ENCODE results near the gene SLC5A11. TPM values are rescaled to one million over a fixed set of nuclear protein-coding genes. Genes with fewer than 3 reads are reported as not detected.
"Not testable (repeated sequence)": the region's sequence is repeated elsewhere in the genome, so short reads cannot be mapped to it uniquely, and the experiment has no call there.

SLC5A11 gene
- total RNA-seq, 2 experiments from 2014 or later, result 0.10 TPM; not detected in 1

- Mint-ChIP-seq H3K27me3 (peaks cover 4% of the 10 kb centered on the region), H3K4me3 (no peak overlapping the region), H3K9me3 (no peaks in the 10 kb centered on the region), H3K4me1 (peaks cover 3% of the 10 kb centered on the region), H3K27ac (no peak overlapping the region), H3K36me3 (no peaks in the 10 kb centered on the region)
- DNase-seq, result no peak
These were observed 990 bp downstream of the SLC5A11 start for GRCh38 chr16:24846548-24847357.

GRCh38 chr16:24847358-24847664 is 1.5 kb downstream of the SLC5A11 start:
- Mint-ChIP-seq H3K4me3 (no peak overlapping the region), H3K27ac (no peak overlapping the region), H3K36me3 (no peaks in the 10 kb centered on the region), H3K4me1 (peaks cover 6% of the 10 kb centered on the region), H3K27me3 (peaks cover 4% of the 10 kb centered on the region), H3K9me3 (no peaks in the 10 kb centered on the region)
- no peak for DNase-seq

GRCh38 chr16:24848065-24848464 is 2.3 kb downstream of the SLC5A11 start:
- Mint-ChIP-seq H3K36me3 (no peaks in the 10 kb centered on the region), H3K4me1 (peaks cover 6% of the 10 kb centered on the region), H3K27me3 (peaks cover 4% of the 10 kb centered on the region)

GRCh38 chr16:24849641-24850040 is 3.9 kb downstream of the SLC5A11 start:
- Mint-ChIP-seq H3K4me1 (peaks cover 9% of the 10 kb centered on the region), H3K9me3 (no peaks in the 10 kb centered on the region), H3K27me3 (no peaks in the 10 kb centered on the region), H3K4me3 (no peak overlapping the region), H3K27ac (no peak overlapping the region), H3K36me3 (no peaks in the 10 kb centered on the region)
- no peak for DNase-seq

More at GRCh38 chr16:24848065-24848464, 2.3 kb downstream of the SLC5A11 start:
- no peak overlapping the region for H3K27ac Mint-ChIP-seq
- H3K4me3 Mint-ChIP-seq, result no peak overlapping the region
- H3K9me3 Mint-ChIP-seq, result no peaks in the 10 kb centered on the region
- no peak for DNase-seq

GRCh38 chr16:24850289-24850938 is 4.7 kb downstream of the SLC5A11 start:
- no peaks in the 10 kb centered on the region for H3K27me3 Mint-ChIP-seq
- peaks cover 9% of the 10 kb centered on the region for H3K4me1 Mint-ChIP-seq
- no peak overlapping the region for H3K27ac Mint-ChIP-seq
- H3K36me3 Mint-ChIP-seq, result no peaks in the 10 kb centered on the region
- no peaks in the 10 kb centered on the region for H3K9me3 Mint-ChIP-seq
- DNase-seq, result no peak
- no peak overlapping the region for H3K4me3 Mint-ChIP-seq

- no peak overlapping the region for H3K4me3 Mint-ChIP-seq
- peaks cover 9% of the 10 kb centered on the region for H3K4me1 Mint-ChIP-seq
- DNase-seq, result no peak
- no peaks in the 10 kb centered on the region for H3K36me3 Mint-ChIP-seq
- H3K27me3 Mint-ChIP-seq, result no peaks in the 10 kb centered on the region
- H3K27ac Mint-ChIP-seq, result no peak overlapping the region
- no peaks in the 10 kb centered on the region for H3K9me3 Mint-ChIP-seq
These were observed 5.9 kb downstream of the SLC5A11 start for GRCh38 chr16:24851700-24852099.

- DNase-seq, result no peak
- Mint-ChIP-seq H3K27ac (no peak overlapping the region), H3K27me3 (no peaks in the 10 kb centered on the region), H3K4me3 (no peak overlapping the region), H3K9me3 (no peaks in the 10 kb centered on the region), H3K36me3 (no peaks in the 10 kb centered on the region), H3K4me1 (peaks cover 9% of the 10 kb centered on the region)
These were observed 6.5 kb downstream of the SLC5A11 start for GRCh38 chr16:24852281-24852721.

- H3K4me3 Mint-ChIP-seq, result no peak overlapping the region
- H3K36me3 Mint-ChIP-seq, result no peaks in the 10 kb centered on the region
- no peaks in the 10 kb centered on the region for H3K9me3 Mint-ChIP-seq
- H3K27ac Mint-ChIP-seq, result no peak overlapping the region
- no peak for DNase-seq
- H3K27me3 Mint-ChIP-seq, result peaks cover 7% of the 10 kb centered on the region
- peaks cover 9% of the 10 kb centered on the region for H3K4me1 Mint-ChIP-seq
These were observed 7.5 kb downstream of the SLC5A11 start for GRCh38 chr16:24853169-24853824.

GRCh38 chr16:24853830-24854229 is 8.1 kb downstream of the SLC5A11 start:
- H3K9me3 Mint-ChIP-seq, result no peaks in the 10 kb centered on the region
- H3K36me3 Mint-ChIP-seq, result no peaks in the 10 kb centered on the region
- H3K4me1 Mint-ChIP-seq, result peaks cover 9% of the 10 kb centered on the region
- H3K27ac Mint-ChIP-seq, result no peak overlapping the region
- H3K27me3 Mint-ChIP-seq, result peaks cover 11% of the 10 kb centered on the region
- no peak overlapping the region for H3K4me3 Mint-ChIP-seq
- no peak for DNase-seq

- H3K9me3 Mint-ChIP-seq, result no peaks in the 10 kb centered on the region
- H3K4me1 Mint-ChIP-seq, result peaks cover 9% of the 10 kb centered on the region
- H3K27me3 Mint-ChIP-seq, result peaks cover 19% of the 10 kb centered on the region
- no peak overlapping the region for H3K4me3 Mint-ChIP-seq
- no peak for DNase-seq
- H3K27ac Mint-ChIP-seq, result peak overlapping the region; percentile 39
- H3K36me3 Mint-ChIP-seq, result no peaks in the 10 kb centered on the region
These were observed 8.9 kb downstream of the SLC5A11 start for GRCh38 chr16:24854607-24855171.

- Mint-ChIP-seq H3K9me3 (no peaks in the 10 kb centered on the region), H3K27me3 (peaks cover 19% of the 10 kb centered on the region), H3K27ac (no peak overlapping the region), H3K36me3 (no peaks in the 10 kb centered on the region), H3K4me3 (no peak overlapping the region), H3K4me1 (peaks cover 9% of the 10 kb centered on the region)
- DNase-seq, result no peak
These were observed 9.9 kb downstream of the SLC5A11 start for GRCh38 chr16:24855678-24856077.

- peaks cover 19% of the 10 kb centered on the region for H3K27me3 Mint-ChIP-seq
- not testable (repeated sequence) for H3K27ac Mint-ChIP-seq, H3K9me3 Mint-ChIP-seq, H3K4me3 Mint-ChIP-seq, DNase-seq, H3K4me1 Mint-ChIP-seq, H3K36me3 Mint-ChIP-seq
These were observed 11.1 kb downstream of the SLC5A11 start for GRCh38 chr16:24856871-24857270.

- peak; percentile 40 for DNase-seq
- Mint-ChIP-seq H3K4me3 (no peak overlapping the region), H3K27ac (no peak overlapping the region), H3K36me3 (no peaks in the 10 kb centered on the region), H3K9me3 (no peaks in the 10 kb centered on the region), H3K4me1 (peaks cover 2% of the 10 kb centered on the region), H3K27me3 (peaks cover 19% of the 10 kb centered on the region)
These were observed 12.7 kb downstream of the SLC5A11 start for GRCh38 chr16:24858219-24859041.

- no peak overlapping the region for H3K27ac Mint-ChIP-seq
- peaks cover 12% of the 10 kb centered on the region for H3K9me3 Mint-ChIP-seq
- no peak for DNase-seq
- H3K4me3 Mint-ChIP-seq, result no peak overlapping the region
- peaks cover 3% of the 10 kb centered on the region for H3K36me3 Mint-ChIP-seq
- peaks cover 19% of the 10 kb centered on the region for H3K27me3 Mint-ChIP-seq
- H3K4me1 Mint-ChIP-seq, result peaks cover 4% of the 10 kb centered on the region
These were observed 15.7 kb downstream of the SLC5A11 start for GRCh38 chr16:24861461-24861860.

All from activated naive CD8-positive, alpha-beta T cell treated with anti-CD3 and anti-CD28 coated beads for 36 hours (primary cell).